Keratinocyte (primary cell): ENCODE results near the gene IGF2BP1. TPM values are rescaled to one million over a fixed set of nuclear protein-coding genes. Genes with fewer than 3 reads are reported as not detected.

Experiments used
- DNase-seq: peaks from one replicate; pipeline ENCODE4 v3.0.0-alpha.2; 2011; ENCODE audit warnings: low read depth, missing footprints, low spot score
- FAIRE-seq: peaks from 2 replicates; lab custom pipeline; 2011; peaks lifted over from hg19 to GRCh38; lab: Jason Lieb, UNC
- H2AFZ ChIP-seq: 2 replicates; pipeline ENCODE4 v1.6.0; 2012; ENCODE audit warnings: low read length, control low read depth, inconsistent platforms; ENCODE audit not compliant: control insufficient read depth
- H3K27ac ChIP-seq: 2 replicates; pipeline ENCODE4 v1.5.1; 2011; ENCODE audit warnings: low read length; ENCODE audit not compliant: control insufficient read depth, insufficient read depth
- H3K27me3 ChIP-seq: 3 replicates; pipeline ENCODE4 v1.6.0; 2011; ENCODE audit warnings: low read length; ENCODE audit not compliant: control insufficient read depth, insufficient read depth; ENCODE audit errors: extremely low read depth
- H3K36me3 ChIP-seq, 2 experiments: 2 replicates in 1 of 2; 3 replicates in 1 of 2; pipeline ENCODE4 v1.5.1; 2011; ENCODE audit warnings: low read length in 2 of 2, mild to moderate bottlenecking in 1 of 2; ENCODE audit not compliant: control insufficient read depth in 2 of 2, insufficient read depth in 2 of 2; ENCODE audit errors: extremely low read depth in 1 of 2
- H3K4me1 ChIP-seq: 3 replicates; pipeline ENCODE4 v1.5.1; 2011; ENCODE audit warnings: low read length; ENCODE audit not compliant: control insufficient read depth, insufficient read depth; ENCODE audit errors: extremely low read depth
- H3K4me2 ChIP-seq: 3 replicates; pipeline ENCODE4 v1.6.0; 2011; ENCODE audit warnings: low read depth, low read length; ENCODE audit not compliant: control insufficient read depth, insufficient read depth; ENCODE audit errors: extremely low read depth
- H3K4me3 ChIP-seq, 3 experiments: fragments of 200-600 bp in 1 of 3; sonication (generic) in 1 of 3; 2 replicates in 2 of 3; 3 replicates in 1 of 3; pipeline ENCODE4 v1.5.1; 2011 to 2016; ENCODE audit warnings: low read length in 3 of 3, mild to moderate bottlenecking in 3 of 3, control low read depth in 2 of 3, inconsistent platforms in 1 of 3, low read depth in 1 of 3, mixed read lengths in 1 of 3, mixed run types in 1 of 3, moderate library complexity in 1 of 3; ENCODE audit not compliant: control insufficient read depth in 2 of 3, insufficient read depth in 2 of 3; ENCODE audit errors: extremely low read depth in 1 of 3
- H3K79me2 ChIP-seq: 2 replicates; pipeline ENCODE4 v1.6.0; 2012; ENCODE audit warnings: low read length; ENCODE audit not compliant: control insufficient read depth, insufficient read depth
- H3K9ac ChIP-seq: 3 replicates; pipeline ENCODE4 v1.6.0; 2011; ENCODE audit warnings: low read length; ENCODE audit not compliant: control insufficient read depth, insufficient read depth; ENCODE audit errors: extremely low read depth
- H3K9me1 ChIP-seq: 3 replicates; pipeline ENCODE4 v1.6.0; 2011; ENCODE audit warnings: low read length; ENCODE audit not compliant: control insufficient read depth, insufficient read depth; ENCODE audit errors: extremely low read depth
- H3K9me3 ChIP-seq: 2 replicates; pipeline ENCODE4 v1.5.1; 2012; ENCODE audit warnings: low read depth, low read length; ENCODE audit not compliant: control insufficient read depth
- H4K20me1 ChIP-seq: 3 replicates; pipeline ENCODE4 v1.6.0; 2011; ENCODE audit warnings: low read length; ENCODE audit not compliant: control insufficient read depth, insufficient read depth; ENCODE audit errors: extremely low read depth
- EZH2 ChIP-seq: IDR thresholded peaks from one replicate; pipeline ENCODE4 v1.6.1; 2012; ENCODE audit warnings: inconsistent platforms, mild to moderate bottlenecking, low read length, moderate library complexity
- dilution Hi-C: fragments of 300-500 bp; cut with MboI; formaldehyde crosslinking; loops from one replicate; pipeline ENCODE4 v1.7.0; 2020; ENCODE audit warnings: low sequenced_read_pairs; ENCODE audit not compliant: extremely low pct_ligation_motif_present
- polyA plus RNA-seq, 5 experiments: library from polyadenylated mRNA; depleted of rRNA in 3 of 5; stranded (reverse) in 3 of 5; stranded (forward) in 1 of 5; unstranded in 1 of 5; fragments of >200 nt; gene quantifications; 1 replicate in 1 of 5; 2 replicates in 3 of 5; 3 replicates in 1 of 5; pipeline versions ENCODE4 v1.2.1 to v1.2.3, GENCODE V29; 2011 to 2012; ENCODE audit warnings: missing spikeins in 2 of 5, low read depth in 1 of 5, low replicate concordance in 1 of 5
- TF ChIP-seq, protein P1 (sequence below), 3 experiments: IDR thresholded peaks in 1 of 3; conservative IDR thresholded peaks in 1 of 3; optimal IDR thresholded peaks in 1 of 3; 2 replicates in 2 of 3; 3 replicates in 1 of 3; pipeline versions ENCODE3 to v1.5.1; 2011; ENCODE audit warnings: low read length in 3 of 3, mild to moderate bottlenecking in 3 of 3, moderate library complexity in 2 of 3, control low read depth in 1 of 3, inconsistent platforms in 1 of 3; ENCODE audit not compliant: insufficient read depth in 2 of 3; ENCODE audit errors: extremely low read depth in 1 of 3

Gene IGF2BP1
- polyA plus RNA-seq, 1 donor (not counting 4 experiments of a cell fraction or from before 2014, with no cell fraction given) = not detected

DNA sequence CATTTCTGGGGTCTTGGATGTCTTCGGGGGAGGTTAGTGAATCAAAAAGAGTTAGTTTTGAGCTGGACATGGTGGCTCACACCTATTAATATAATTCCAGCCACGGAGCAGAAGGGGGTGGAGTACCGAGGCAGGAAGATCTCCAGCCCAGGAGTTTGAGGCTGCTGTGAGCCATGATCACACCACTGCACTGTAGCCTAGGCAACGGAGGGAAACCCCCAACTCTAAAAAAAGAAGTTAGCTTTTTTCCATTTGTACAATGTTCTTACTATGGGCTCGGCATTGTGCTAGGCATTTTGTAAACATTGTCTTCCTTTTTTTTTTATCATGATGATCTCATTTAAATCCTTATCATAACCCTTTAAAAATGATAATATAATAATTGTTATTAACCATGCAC lies 44.3 kb upstream of the IGF2BP1 start:
- no peak overlapping the region for H2AFZ ChIP-seq

DNA sequence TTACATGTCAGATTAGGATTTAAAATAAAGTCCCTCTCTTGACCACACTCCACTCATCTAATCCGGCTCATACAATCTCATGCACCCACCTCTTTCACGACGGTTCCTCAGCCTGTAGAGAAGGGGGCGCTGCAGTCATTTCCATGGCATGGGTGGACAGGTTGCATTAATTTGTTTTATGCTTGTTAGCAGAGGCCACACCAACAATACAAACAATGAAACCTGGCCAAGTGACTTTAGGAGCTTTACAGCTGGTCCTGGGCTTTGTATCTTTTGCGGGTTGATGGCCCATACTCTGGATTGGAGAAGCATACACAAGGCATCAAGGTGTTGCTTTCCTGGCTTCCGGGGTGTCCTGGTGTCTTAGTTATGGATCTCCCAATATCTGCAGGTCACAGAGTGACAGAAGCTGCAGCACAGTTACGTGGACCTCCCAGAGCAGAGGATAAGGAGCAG lies 42.9 kb upstream of the IGF2BP1 start:
- DNase-seq (no peak), FAIRE-seq (no peak)
- H3K4me1 ChIP-seq = no peaks in the 10 kb centered on the region
- dilution Hi-C loops = no loop called here
- H3K9ac ChIP-seq = no peak overlapping the region
- no peak overlapping the region for H2AFZ ChIP-seq
- H3K36me3 ChIP-seq = no peaks in the 10 kb centered on the region
- H3K27me3 ChIP-seq = no peaks in the 10 kb centered on the region
- no peaks in the 10 kb centered on the region for H3K79me2 ChIP-seq
- H3K4me3 ChIP-seq = no peak overlapping the region
- no peak for TF ChIP-seq EZH2
- TF ChIP-seq, protein P1, sequence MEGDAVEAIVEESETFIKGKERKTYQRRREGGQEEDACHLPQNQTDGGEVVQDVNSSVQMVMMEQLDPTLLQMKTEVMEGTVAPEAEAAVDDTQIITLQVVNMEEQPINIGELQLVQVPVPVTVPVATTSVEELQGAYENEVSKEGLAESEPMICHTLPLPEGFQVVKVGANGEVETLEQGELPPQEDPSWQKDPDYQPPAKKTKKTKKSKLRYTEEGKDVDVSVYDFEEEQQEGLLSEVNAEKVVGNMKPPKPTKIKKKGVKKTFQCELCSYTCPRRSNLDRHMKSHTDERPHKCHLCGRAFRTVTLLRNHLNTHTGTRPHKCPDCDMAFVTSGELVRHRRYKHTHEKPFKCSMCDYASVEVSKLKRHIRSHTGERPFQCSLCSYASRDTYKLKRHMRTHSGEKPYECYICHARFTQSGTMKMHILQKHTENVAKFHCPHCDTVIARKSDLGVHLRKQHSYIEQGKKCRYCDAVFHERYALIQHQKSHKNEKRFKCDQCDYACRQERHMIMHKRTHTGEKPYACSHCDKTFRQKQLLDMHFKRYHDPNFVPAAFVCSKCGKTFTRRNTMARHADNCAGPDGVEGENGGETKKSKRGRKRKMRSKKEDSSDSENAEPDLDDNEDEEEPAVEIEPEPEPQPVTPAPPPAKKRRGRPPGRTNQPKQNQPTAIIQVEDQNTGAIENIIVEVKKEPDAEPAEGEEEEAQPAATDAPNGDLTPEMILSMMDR (optimal IDR thresholded peaks at IDR 0.05 in 1 of 3, IDR thresholded peaks at IDR 0.05 in 1 of 3, conservative IDR thresholded peaks at IDR 0.05 in 1 of 3; ENCODE audit: extremely low read depth in 1 of 3, insufficient read depth in 2 of 3, low read length in 3 of 3) = peak; percentile 34 to 64 (median 39)
- H3K27ac ChIP-seq = no peak overlapping the region
- H3K4me2 ChIP-seq = no peak overlapping the region
- no peaks in the 10 kb centered on the region for H3K9me3 ChIP-seq
- H3K9me1 ChIP-seq = no peaks in the 10 kb centered on the region
- H4K20me1 ChIP-seq = no peaks in the 10 kb centered on the region

More for the DNA sequence above, 44.3 kb upstream of the IGF2BP1 start:
- no peaks in the 10 kb centered on the region for H3K9me3 ChIP-seq
- no peaks in the 10 kb centered on the region for H3K4me1 ChIP-seq
- H3K4me2 ChIP-seq = no peak overlapping the region
- no peaks in the 10 kb centered on the region for H3K27me3 ChIP-seq
- no peak for TF ChIP-seq EZH2
- TF ChIP-seq, protein P1 (optimal IDR thresholded peaks at IDR 0.05 in 1 of 3, IDR thresholded peaks at IDR 0.05 in 1 of 3, conservative IDR thresholded peaks at IDR 0.05 in 1 of 3; ENCODE audit: extremely low read depth in 1 of 3, insufficient read depth in 2 of 3, low read length in 3 of 3) = no peak
- dilution Hi-C loops = no loop called here
- DNase-seq (no peak), FAIRE-seq (no peak)
- no peak overlapping the region for H3K9ac ChIP-seq
- no peaks in the 10 kb centered on the region for H4K20me1 ChIP-seq
- no peaks in the 10 kb centered on the region for H3K9me1 ChIP-seq
- H3K36me3 ChIP-seq = no peaks in the 10 kb centered on the region
- H3K27ac ChIP-seq = no peak overlapping the region
- no peaks in the 10 kb centered on the region for H3K79me2 ChIP-seq
- no peak overlapping the region for H3K4me3 ChIP-seq
